Measurements from ENCODE around the gene GRID1.

GRCh38 chr10:85950921-85951320 lies 415.7 kb downstream of the GRID1 start:
- TF ChIP-seq MEF2A (IDR thresholded peaks at IDR 0.05; ENCODE audit: borderline replicate concordance, low read depth) (no peak), YY1 (IDR thresholded peaks at IDR 0.05; ENCODE audit: low read depth) (no peak), IRF3 (IDR thresholded peaks at IDR 0.05; ENCODE audit: low read depth, low read length) (no peak), CTCF (IDR thresholded peaks at IDR 0.05) (no peak), USF2 (IDR thresholded peaks at IDR 0.05; ENCODE audit: borderline replicate concordance, low read depth, low read length) (no peak), MAX (IDR thresholded peaks at IDR 0.05; ENCODE audit: low read depth) (no peak), SIN3A (IDR thresholded peaks at IDR 0.05; ENCODE audit: borderline replicate concordance, low read depth, low read length) (no peak), POLR2AphosphoS5 (IDR thresholded peaks at IDR 0.05; ENCODE audit: low read depth, low read length) (no peak), TAF1 (IDR thresholded peaks at IDR 0.05; ENCODE audit: borderline replicate concordance, low read depth, low read length) (no peak), NRF1 (IDR thresholded peaks at IDR 0.05; ENCODE audit: low read depth, low read length) (no peak), EZH2phosphoT487 (IDR thresholded peaks at IDR 0.05; ENCODE audit: borderline replicate concordance, low read depth) (no peak), PBX3 (IDR thresholded peaks at IDR 0.05) (no peak), JUND (IDR thresholded peaks at IDR 0.05) (no peak)
